GM12873 (cell line): ENCODE results near the gene TPCN1.

Experiments
- CTCF ChIP-seq: IDR thresholded peaks from 2 replicates; pipeline ENCODE4 v1.5.1; 2012; ENCODE audit warnings: low read depth, mild to moderate bottlenecking, moderate library complexity, low read length, control low read depth; ENCODE audit not compliant: insufficient read depth; ENCODE audit errors: missing control alignments

TPCN1 gene

GRCh38 chr12:113196990-113197389 lies 24.3 kb upstream of the TPCN1 start:
- TF ChIP-seq CTCF, result peak; percentile 81

DNA sequence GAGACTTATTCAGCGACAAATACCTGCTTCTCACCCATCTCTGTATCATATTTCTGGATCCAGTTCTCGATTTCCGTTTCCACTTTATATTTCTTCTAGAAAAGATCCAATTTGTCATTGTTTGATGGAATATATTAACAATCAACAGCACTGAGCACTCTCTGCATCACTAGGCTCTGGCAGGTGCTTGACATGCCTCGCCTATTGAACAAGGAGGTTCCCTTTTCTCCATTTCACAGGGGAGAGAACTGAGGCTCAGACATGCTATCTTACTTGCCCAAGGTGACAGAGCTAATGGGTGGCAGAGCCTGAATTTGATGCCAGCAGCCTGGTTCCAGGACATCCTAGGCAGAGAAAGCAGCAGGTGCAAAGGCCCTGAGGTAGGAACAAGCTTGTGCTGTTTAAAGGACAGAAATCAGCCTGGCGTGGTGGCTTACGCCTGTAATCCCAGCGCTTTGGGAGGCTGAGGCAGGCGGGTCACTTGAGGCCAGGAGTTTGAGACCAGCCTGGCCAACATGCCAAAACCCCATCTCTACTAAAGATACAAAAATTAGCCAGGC lies 23.7 kb upstream of the TPCN1 start:
- no peak for TF ChIP-seq CTCF

GRCh38 chr12:113198296-113198695 lies 23.0 kb upstream of the TPCN1 start:
- no peak for TF ChIP-seq CTCF

DNA sequence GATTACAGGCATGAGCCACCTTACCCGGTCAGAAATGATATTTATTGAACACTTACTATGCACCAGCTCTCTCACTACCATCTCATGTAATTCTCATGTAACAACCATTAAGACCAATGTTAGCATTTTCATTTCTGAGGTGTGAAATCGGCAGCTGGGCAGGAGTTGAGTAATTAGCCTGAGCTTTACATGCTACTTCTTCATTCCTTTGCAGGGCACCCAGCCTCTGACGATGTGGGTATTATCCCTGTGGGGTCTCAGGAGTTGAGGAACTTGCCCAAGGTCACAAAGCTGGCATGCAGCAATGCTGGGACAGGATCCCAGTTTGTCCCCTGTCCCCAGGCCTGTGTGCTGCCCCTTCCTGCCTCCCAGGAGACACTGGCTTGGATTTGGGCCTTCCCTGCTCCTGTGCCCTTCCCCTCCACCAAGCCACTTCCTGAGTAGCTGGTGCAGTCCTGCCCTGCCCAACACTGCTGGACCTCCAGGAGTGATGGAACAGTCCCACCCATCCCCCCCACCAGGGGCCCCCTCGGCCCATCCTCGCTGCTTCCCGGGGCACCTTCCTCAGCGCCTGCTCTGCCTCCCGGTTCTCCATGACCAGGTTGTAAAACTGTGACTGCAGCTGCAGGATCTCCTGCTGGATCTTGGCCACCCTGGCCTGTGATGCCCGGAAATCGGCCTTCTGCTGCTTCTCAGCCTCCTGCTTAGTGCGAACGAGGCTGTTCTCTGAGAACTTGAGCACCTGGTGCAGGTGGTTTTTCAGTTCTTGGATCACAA lies 21.1 kb upstream of the TPCN1 start:
- no peak for TF ChIP-seq CTCF

DNA sequence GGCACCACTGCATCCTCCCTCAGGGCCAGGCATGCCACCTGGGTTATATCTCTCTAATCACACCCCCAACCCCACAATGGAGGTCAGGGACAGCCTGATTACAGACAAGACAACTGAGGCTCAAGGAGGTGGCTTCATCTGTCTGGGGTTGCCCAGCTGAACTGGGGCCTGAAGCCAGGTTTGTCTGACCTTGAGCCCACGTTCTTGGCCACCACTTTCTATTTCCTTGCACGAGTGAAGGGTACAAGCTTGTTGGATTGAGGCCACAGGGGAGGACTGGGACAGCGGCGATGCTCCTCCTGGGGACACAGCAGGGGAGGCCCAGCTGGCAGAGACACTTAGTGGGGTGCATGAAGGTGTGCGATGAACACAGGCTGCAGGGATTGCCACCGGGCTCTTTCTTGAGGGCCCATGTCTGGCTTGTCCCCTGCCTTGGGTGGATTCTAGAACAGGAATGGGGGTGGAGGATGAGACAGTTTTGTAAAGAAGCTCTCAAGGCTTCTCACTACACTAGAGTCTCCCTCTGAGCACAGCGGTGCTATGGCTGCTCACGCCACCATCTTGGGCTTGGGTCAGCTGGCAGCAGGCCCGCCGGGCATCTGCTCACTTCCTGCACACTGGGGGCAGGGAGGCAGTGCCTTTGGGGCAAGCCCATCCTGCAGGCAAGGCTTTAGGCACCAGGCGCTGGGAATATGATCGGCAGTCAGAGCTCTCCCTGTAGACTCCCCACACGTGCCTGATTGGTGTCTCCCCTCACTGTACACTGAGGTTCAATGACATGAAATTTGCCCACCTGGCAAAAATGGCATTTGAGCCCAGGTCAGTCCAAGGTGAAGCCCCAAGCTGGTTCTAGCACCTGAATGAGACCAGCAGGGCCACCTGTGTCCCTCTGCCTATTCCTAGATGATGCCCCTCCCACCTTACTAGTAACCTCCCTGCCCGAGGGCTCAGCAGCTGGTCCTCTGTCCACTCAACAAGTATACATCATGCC lies 19.8 kb upstream of the TPCN1 start:
- TF ChIP-seq CTCF, result no peak

GRCh38 chr12:113202300-113203075 lies 18.8 kb upstream of the TPCN1 start:
- TF ChIP-seq CTCF, result no peak
